Activated CD4-positive, alpha-beta T cell treated with anti-CD3 and anti-CD28 coated beads, Interleukin-2, Interleukin-4, amounts not matched to agents 100 ng/mL and 50 ng/mL, durations not matched to agents 16 hours and 8 hours (primary cell): ENCODE data around the gene CRISP3.
"Not testable (repeated sequence)": the region's sequence is repeated elsewhere in the genome, so short reads cannot be mapped to it uniquely, and the experiment has no call there.

ENCODE experiments used
- DNase-seq: peaks from one replicate; pipeline ENCODE4 v3.0.0-alpha.2; 2020; ENCODE audit warnings: low spot score

Gene CRISP3, protein sequence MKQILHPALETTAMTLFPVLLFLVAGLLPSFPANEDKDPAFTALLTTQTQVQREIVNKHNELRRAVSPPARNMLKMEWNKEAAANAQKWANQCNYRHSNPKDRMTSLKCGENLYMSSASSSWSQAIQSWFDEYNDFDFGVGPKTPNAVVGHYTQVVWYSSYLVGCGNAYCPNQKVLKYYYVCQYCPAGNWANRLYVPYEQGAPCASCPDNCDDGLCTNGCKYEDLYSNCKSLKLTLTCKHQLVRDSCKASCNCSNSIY

DNA sequence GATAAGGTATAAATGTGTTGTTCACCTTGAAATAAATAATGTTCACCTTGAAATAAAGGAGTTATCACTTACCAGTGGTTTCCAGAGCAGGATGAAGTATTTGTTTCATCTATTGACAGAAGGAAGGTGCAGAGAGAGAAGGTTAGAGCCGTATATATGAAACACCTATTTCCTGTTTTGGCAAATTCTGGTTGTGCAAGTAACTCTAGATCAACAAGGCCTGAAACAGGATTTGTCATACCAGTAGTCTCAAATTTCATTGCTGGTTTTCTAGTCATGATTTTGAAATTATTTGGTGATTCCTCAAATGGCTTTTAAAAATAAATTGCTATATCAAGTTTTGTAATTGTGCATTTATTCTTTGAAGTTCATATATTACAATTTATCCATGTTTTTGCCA is at the start of gene CRISP3:
Gene CRISP3 (minus strand): TSS at position 130 of the 400 bp plus-strand sequence. CDS start 21 bp downstream, at position 109.
- DNase-seq = peak; percentile 0

DNA sequence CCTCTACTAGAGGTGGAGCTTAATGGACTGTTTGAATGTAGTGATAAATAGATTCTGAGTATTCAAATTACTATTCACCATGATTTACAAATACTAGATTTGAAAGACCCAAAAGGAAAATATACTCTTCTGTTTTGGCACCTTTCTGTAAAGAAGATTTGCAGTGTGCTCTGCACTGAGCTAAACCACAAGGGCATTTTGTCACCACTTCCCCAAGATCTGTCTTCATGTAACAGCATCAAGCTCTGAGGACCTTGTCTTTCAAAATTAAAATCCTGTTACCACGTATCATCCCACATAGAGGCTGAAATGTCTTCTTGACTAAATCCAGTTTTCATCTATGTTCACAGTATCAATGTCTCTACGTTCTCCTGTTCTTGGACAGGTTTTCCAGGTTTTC is 46.2 kb upstream of the CRISP3 start:
- no peak for DNase-seq

DNA sequence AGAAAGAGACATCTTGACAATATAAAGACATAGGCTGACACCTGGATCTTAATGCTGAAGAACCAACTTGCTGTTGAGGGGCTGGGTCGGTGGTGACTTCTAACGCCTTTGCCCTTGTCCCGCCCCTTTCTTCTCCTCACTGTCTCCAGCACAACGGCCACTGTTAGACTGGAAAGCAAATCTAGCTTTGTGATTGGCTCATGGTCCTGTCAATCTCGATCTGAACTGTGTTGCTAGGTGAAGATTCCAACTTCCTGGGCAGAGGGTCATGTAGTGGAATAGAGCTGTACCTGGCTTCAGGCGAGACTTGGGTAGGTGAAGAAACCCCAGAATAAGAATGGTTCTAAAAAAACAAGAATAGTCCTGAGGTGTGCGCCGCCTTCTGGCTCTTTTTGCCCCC is 43.0 kb upstream of the CRISP3 start, which contains the start of gene PGK2:
Gene PGK2 (minus strand): TSS at position 110 of the 400 bp plus-strand sequence. CDS start 98 bp downstream, at position 12.
- no peak for DNase-seq

DNA sequence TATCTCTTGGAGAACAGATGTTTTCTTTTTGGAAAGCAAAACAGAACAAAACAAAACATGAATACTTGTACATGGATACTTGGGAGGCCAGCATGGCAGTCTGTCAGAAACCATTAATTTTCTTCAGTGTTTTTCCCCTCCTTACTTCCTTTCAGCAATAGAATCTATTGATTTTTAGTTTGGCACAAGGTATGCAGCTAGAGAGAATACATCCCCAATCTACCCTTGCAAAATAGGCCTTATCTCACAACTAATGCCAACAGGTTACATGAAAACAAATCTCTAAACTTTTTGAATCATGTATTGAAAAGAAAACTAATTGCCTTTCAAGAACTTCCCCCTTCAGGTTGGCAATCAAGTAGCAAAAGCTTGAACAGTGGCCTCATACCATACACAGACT is 40.1 kb upstream of the CRISP3 start:
- DNase-seq = no peak

DNA sequence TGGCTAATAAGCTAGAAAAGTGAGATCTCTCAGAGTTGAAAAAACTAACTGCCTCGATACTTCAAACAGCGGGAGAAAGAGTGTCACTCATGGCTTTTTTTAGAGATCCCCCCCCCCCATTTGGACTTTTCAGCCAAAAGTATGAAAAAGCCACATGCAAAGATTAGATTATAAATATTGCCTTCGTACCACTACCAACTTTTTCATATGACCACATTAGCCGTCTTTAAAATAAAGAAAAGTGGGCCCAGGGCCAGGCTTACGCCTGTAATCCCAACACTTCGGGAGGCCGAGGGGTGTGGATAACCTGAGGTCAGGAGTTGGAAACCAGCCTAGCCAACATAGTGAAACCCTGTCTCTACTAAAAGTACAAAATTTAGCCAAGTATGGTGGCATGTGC is 38.5 kb upstream of the CRISP3 start:
- DNase-seq = no peak

DNA sequence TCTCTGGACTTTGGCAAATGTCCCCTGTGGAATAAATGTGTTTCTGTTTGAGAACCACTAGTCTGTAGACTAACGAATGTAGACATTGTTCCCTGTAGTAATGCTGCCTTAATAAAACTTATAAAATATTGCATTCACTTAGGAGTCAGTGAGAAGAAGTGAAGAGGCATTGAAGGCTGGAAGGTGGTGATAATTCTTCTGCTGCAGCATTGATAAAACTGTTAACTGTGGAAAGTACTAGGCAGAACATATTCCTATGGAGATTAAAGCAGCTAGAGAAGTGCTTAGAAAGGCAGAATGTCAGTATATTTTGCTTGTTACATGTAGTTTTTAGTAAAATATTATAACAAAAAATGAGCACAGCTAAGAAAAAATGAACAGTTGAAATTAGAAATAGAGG is 38.1 kb upstream of the CRISP3 start:
- DNase-seq = no peak

DNA sequence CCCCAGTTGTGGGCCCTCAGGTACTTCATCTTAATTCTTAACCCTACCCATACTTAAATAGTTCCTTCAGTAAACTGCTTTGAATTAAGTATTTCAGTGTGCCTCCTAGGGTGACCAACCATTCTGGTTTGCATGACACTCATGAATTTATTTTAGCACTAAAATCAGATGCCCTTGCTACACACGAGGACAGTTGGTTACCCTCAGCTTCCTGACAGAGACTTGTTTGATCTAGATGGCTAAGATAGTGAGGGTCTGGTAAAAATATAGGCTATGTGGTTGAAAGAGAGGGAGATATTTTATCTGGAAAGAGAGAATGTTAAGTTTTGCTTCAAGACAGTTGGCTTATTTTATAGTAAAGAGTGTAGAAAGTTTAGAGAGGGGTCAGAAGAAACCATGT is 32.3 kb upstream of the CRISP3 start:
- DNase-seq = no peak

DNA sequence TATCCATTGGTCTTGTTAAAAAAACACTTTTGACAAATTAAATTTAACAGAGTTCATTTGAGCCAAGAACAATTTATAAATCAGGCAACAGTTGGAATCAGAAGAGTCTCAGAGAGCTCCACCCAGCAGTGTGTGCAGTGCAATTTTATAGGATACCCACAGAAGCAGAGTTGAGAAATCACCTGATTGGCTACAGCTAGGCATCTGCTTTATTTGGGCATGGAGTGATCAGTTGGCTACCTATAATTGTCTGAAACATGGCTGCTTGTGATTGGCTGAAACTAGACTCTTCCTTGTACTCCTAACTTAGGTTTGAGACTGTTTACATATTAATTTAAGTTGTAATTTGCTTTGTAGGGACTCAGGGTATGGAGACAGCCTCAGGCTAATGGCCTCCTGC is 30.9 kb upstream of the CRISP3 start:
- no peak for DNase-seq

DNA sequence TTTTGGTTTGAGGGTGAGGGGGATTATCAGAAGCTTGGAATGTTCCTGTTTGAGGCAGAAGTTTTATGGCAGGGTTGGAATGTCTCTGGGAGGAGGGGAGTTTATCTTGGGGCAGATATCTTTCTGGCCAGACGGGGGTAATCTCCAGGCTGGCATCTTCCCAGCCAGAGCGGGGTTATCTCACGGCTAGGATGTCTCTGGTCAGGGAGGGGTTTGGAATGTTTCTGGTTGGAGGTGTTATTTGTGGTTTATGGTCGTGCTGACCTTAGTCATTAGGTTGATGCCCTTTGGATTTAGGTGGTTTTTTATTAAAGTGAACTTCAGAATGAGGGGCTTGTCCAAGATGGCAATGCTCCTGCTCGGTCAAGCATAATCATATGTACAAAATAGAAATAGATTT is 28.1 kb upstream of the CRISP3 start:
- no peak for DNase-seq

DNA sequence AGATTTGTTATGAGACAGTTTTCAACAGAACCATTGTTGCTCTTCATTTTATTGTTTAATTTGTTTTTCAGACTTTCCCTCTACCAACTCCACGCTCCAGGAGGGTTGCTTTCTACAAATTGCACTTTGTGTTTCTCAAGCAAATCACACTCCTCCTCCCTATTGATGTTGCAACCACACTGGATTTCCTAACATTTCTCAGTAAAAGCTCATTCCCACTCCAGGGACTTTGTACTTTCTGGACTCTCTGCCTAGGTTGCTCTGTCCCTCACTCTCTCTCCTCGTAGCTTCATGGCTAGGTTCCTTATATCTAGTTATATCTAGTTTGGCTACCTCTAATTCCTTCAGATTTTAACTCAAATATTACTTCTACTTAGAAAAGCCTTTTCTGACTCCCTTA is 22.6 kb upstream of the CRISP3 start:
- DNase-seq = no peak

DNA sequence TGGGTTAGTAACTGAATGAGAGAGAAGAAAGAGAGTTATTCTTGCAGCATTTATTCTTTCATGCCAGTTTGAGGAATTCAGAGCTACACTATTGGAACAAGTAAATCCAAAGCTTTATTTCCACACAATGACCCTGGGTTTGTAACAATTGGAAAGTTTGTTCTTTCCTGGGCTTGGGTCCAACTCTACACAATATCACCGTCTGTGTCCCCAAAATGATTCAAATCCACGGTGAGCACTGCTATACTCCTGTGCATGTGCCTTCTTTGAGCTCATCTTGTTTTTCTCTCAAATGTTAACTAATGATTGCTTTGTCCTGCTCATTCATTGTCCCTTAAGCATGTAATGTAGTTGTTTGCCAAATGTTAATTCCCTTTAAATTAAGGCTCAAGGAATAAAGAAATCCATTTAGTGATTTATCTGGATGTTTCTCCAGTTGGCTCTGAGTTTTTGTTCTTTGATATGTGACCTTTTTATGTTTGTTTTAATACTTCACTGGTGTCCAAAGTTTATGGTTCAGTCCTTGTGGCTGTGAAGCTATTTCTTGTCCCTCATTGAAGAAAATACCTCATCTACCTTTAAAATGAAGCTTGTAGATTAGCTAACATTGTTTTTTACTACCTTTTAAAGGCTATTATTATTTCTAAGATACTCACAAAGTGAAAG is 20.5 kb upstream of the CRISP3 start:
- no peak for DNase-seq

DNA sequence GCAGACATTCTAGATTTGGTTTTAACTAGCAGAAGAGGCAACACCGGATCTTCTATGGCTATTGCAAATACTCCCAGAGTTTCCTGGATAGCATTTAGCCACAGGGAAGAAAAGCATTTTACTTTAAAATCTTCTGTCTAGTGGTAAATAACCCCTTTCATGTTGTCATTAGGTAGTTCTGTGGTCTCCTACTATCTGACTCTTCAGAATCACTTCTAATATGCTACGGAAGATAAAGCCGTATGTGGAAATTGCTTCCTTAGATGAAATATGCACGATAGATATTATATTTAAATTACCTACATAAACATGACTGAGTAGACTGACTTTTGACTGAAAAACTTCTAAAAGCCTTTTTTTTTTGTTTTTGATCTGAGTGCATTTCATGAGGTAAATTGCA is 759 bp downstream of the CRISP3 start:
- DNase-seq = no peak

DNA sequence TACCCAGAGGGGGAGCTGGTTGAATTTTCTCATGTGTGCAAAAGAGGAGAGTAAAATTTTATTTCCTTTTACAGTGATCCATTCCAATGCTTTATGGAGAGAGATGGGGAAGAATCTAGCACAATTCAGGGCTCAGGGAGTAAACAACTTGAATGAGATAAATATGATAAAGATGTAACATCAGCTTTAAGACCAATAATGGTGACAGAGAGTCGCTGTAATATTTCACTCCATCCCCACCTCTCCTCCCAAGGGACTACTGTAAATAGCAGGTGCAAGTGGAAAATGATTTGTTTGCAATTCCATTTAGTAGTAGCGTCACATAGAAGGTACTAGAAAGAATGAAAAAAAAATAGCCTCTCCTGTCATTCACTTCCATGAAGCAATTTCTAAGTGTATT is 4.8 kb downstream of the CRISP3 start:
- no peak for DNase-seq

DNA sequence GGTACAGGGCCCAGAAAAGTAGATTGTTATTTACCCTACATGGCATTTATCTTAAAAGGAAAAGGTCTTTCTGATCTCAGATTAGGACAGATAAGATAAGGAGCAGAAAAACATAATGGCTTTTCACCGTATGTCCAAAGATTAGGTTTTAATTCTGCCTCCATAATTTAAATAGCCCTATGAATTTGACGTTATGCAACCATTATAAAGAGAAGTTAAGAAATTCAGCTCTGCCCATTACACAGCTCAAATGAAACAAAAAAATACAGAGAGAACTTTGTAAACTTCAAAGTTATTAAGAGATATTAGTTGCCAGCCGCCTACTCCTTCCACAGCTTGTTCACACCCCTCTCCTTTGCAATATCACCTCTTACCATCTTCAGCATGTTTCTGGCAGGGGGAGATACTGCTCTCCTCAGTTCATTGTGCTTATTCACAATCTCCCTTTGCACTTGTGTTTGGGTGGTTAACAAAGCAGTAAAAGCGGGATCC is 8.1 kb downstream of the CRISP3 start:
- no peak for DNase-seq

DNA sequence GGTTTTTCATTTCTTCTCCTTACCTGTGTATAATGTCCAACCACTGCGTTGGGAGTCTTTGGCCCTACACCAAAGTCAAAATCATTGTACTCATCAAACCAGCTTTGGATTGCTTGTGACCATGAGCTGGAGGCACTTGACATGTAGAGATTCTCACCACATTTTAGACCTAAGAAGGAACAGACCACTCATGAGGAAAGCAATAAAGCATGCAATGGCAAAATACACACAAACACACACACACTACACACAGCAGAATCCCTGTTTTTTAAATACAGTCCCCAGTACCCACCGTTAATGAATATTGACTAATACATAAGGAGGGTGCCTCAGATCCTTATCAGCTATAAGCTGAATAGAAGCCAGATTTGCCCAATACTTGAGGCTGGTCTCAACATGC is 10.5 kb downstream of the CRISP3 start:
- DNase-seq = no peak

DNA sequence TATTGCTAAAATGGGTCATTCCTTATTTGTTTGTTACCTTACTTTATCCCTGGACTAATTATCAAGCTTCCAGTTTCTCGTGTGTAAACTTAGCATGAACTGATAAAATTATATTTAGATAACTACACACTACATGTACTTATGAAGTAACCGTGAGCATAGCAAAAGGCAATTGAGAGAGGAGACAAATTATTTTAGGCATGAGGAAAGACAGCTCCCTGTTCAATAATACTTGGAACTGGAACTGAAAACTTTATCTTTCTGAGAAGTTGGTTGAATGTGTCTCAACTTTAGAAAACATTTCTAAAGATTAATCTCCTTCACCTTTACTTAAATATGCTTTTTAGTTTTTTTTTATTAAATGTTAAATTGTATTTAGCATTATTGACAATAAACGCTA is 11.4 kb downstream of the CRISP3 start:
- DNase-seq = no peak

DNA sequence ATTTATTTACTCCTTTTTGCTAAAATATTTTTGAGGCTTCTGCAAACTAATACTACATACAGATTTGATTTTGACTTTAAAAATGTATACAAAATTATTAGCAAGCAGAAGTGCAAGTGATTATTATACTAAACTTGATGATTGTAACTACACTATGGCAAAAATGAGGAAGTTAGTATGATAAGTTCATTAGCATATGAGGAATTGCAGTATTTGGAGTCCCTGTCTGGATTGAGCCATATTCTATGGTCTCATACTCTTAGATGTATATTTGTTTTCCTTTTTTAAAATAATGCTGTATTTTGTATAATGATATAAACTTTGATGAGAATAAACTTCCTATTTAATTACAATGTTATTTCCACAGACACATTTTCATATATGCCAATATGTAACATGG is 13.9 kb downstream of the CRISP3 start:
- no peak for DNase-seq

DNA sequence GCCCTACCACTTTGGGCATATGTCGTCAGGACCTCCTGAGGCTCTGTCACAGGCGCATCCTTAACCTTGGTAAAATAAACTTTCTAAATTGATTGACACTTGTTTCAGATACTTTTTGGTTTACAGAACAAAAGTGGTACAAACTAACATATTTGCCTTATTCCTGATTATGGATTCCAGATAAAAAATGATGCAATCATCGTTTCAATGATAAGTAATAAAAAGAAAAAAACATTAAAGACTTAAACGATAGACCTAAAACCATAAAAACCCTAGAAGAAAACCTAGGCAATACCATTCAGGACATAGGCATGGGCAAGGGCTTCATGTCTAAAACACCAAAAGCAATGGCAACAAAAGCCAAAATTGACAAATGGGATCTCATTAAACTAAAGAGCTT is 20.3 kb downstream of the CRISP3 start:
- DNase-seq = not testable (repeated sequence)

DNA sequence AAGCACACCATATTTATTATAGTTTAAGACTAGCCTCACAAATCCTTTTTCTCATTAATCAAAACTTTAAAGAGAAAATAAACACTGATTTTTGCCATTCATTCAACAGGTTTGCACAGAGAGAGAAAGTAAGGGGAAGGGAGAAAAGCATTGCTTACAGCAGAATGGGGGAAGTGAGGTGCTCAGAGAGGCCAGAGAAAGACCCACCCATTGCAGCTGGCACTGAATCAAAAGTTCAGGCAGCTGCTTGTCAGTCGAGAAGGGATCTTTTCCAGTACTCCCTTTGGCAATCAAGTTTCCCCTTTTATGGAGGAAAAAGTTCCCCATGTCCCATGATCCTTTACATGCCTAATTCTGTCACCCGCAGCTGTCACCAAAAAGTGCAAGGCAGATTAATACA is 22.9 kb downstream of the CRISP3 start:
- DNase-seq = no peak

DNA sequence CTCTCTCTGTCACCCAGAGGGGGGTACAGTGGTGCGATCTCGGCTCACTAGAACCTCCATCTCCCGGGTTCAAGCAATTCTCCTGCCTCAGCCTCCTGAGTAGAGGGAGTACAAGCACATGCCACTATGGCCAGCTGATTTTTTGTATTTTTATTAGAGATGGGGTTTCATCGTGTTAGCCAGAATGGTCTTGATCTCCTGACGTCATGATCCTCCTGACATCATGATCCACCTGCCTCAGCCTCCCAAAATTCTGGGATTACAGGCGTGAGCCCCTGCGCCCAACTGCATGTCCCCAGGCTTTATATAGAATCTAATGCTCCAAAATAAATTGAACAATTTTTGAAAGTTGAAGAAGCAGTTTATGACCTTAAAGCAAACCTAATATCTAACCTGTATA is 23.8 kb downstream of the CRISP3 start:
- no peak for DNase-seq

DNA sequence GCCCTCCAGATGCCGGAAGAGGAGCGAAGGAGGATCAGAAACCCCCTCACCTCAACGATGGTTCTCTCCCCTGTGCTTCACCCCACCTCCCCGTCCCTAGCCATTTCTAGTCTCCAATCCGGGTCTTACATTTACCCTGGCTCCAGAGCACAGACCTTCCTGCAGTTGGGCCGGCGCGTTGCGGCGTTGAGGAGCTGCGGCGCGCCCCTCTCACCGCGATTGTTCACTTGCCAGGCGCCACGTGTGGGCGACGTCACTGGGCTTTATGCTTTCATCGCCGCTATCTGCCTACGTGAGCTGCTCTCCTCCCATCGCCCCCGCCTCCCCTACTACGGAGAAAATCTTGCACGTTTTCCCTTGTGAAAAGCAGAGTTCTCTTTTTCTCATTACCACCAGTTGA is 30.8 kb downstream of the CRISP3 start, which contains the start of gene CRISP2:
Gene CRISP2 (minus strand): TSS at position 198 of the 400 bp plus-strand sequence. CDS start 4,347 bp downstream, outside the sequence.
- DNase-seq = no peak

DNA sequence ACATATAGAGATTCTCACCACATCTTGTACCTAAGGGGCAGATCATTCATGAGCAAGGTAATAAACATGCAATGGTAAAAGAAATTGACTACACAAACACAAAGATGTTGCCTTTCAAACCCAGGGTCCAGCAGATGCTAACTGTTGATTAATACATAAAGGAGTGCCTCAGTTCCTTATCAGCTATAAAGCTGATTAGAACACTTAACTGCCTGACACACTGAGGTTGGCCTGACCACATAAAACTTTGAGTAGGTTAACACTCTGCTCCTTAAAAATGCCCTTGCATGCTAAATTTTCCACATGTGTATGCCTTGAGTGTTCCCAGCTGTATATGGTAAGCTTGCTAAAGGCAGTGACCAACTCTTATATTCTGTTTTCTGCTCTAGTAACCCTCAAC is 45.7 kb downstream of the CRISP3 start:
- DNase-seq = no peak

DNA sequence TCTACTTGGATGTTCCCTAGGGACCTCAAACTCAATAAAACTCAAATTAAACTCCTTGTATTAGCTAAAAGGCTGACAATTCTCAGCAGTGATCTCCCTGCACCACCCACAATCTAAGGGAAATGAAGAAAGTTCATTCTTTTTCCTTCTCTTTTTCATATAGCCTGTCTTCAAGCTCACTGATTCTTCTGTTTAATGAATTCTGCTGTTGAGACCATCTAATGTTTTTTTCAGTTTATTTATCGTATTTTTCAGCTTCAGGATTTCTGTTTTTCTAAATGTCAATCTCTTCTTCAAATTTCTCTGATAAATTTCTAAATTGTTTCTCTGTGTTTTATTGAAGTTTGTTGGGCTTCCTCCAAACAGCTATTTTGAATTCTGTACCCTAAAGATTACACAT is 50.7 kb downstream of the CRISP3 start:
- DNase-seq = no peak

DNA sequence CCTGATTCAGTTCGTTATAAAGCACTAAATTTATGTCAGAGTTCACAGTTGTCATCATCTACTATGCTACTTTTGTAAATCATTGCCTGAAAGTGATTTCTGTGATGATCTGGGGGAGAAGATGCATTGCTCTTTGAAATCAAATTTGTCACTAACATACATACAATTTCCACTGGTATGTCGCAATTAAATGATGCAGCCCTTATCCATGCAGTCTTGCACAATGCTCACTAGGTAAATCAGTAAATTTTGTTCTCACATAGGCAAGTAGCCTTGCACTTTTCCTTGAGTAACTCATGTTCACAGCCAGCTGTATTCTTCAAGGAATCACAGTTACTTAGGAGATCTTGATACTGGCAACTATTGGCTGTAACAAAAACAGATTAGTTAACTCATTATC is 51.7 kb downstream of the CRISP3 start:
- no peak for DNase-seq
